Muscle layer of colon (tissue), 2 donors: ENCODE results near the gene SLC7A8.

ENCODE experiments used
- H3K27ac ChIP-seq: one replicate; pipeline ENCODE4 v1.7.0; 2013; ENCODE audit warnings: low read depth, mild to moderate bottlenecking, low read length, moderate library complexity
- H3K27me3 ChIP-seq, 2 donors: one replicate each; pipeline ENCODE4 v1.7.0; 2013; ENCODE audit warnings: low read length in 2 of 2, mild to moderate bottlenecking in 2 of 2; ENCODE audit not compliant: insufficient read depth in 2 of 2, control insufficient read depth in 1 of 2
- H3K36me3 ChIP-seq: one replicate; pipeline ENCODE4 v1.7.0; 2013; ENCODE audit warnings: mild to moderate bottlenecking, low read length; ENCODE audit not compliant: insufficient read depth
- H3K4me1 ChIP-seq: one replicate; pipeline ENCODE4 v1.7.0; 2013; ENCODE audit warnings: mild to moderate bottlenecking, low read length; ENCODE audit not compliant: insufficient read depth
- H3K4me3 ChIP-seq, 2 donors: one replicate each; pipeline ENCODE4 v1.7.0; 2013; ENCODE audit warnings: low read length in 2 of 2, low read depth in 1 of 2, mild to moderate bottlenecking in 1 of 2, moderate library complexity in 1 of 2
- H3K9ac ChIP-seq: one replicate; pipeline ENCODE4 v1.7.0; 2013; ENCODE audit warnings: low read length
- H3K9me3 ChIP-seq: one replicate; pipeline ENCODE4 v1.7.0; 2013; ENCODE audit warnings: mild to moderate bottlenecking, low read length
- donor health status: abdominal sarcoma.
- donor health status: Adenocarcinoma of cecum.

SLC7A8 gene

DNA sequence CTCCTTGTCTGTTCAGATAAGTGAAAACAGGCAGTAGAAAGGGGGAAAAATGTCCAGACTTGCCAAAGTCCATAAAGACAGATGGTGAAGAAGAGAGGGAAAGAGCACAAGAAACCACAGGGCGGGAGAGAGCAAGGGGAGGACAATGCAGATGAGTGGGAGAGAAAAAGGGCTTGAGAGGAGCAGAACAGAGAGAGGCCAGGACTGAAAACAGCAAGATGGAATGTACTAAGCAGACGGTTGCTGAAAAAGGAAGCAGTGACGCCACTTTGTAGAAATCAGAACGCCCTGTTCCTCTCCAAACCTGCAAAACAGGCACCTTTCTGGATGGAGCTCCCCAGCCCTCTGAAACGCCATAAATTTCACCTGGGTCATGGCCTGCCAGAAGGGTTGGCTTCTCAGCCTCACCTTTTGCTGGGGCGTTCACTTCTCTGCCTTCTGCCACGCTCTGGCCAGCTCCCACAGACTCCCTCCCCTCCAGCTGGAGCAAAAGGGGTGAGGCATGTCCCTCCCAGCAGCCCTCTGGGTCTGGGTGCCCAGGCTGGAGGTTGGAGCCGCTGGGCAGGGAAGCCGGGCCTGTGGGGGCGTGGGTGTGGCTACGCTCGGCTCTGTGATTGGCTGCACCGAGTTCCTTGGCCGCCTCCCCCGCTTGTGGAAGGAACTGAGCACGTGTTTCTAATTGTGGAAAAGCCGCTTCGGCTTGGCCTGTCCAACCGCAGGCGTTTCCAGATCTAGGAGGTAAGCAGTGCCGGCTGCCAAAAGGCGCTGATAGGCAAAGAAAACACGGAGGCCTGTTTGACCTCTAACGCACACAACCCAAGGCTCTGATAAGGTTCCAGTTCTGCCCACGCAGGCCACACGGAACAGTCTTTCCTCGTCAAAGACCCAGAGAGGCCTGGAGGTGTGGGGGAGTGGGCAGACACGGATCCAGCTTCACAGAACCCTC is 29.3 kb downstream of the SLC7A8 start:
- Histone ChIP-seq H3K4me3 (peak overlapping the region in 1 of 2 donors; percentile 24), H3K9ac (no peak overlapping the region), H3K36me3 (no peaks in the 10 kb centered on the region), H3K9me3 (no peaks in the 10 kb centered on the region), H3K27ac (peak overlapping the region; percentile 39), H3K4me1 (peaks cover 20% of the 10 kb centered on the region), H3K27me3 (no peaks in the 10 kb centered on the region)

DNA sequence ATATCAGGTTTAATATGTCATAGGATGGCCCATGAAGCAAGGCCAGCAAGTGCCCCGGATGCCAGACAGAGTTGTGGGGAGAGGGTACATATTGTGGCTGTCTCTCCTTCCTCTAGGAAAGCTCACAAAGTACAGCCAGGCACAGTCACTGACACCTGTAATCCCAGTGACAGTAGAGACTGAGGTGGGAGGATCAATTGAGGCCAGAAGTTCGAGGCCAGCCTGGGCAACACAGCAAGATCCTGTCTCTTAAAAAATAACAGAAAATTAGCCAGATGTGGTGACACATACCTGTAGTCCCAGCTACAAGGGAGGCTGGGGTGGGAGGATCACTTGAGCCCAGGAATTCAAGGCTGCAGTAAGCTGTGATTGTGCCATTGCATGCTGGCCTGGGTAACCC is 32.1 kb downstream of the SLC7A8 start:
- peaks cover 20% of the 10 kb centered on the region for H3K4me1 ChIP-seq
- no peak overlapping the region for H3K27ac ChIP-seq
- no peak overlapping the region for H3K9ac ChIP-seq
- no peaks in the 10 kb centered on the region for H3K36me3 ChIP-seq
- H3K27me3 ChIP-seq: no peaks in the 10 kb centered on the region
- H3K9me3 ChIP-seq: no peaks in the 10 kb centered on the region
- H3K4me3 ChIP-seq: no peak overlapping the region

DNA sequence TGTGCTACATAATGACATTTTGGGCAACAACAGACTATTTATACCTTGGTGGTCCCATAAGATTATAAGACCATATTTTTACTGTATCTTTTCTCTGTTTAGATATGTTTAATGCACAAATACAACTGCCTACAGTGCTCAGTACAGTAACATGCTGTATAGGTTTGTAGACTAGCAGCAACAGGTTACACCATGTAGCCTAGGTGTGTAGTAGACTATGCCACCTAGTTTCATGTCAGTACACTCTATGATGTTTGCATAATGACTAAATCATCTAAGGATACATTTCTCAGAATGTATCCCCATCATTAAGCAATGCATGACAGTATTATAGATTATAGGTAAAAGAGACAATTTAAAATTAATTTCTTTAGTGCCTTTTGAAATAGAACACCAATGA is 33.7 kb downstream of the SLC7A8 start:
- Histone ChIP-seq H3K4me1 (peaks cover 9% of the 10 kb centered on the region), H3K4me3 (no peak overlapping the region), H3K9ac (no peak overlapping the region), H3K27ac (no peak overlapping the region), H3K9me3 (no peaks in the 10 kb centered on the region), H3K36me3 (no peaks in the 10 kb centered on the region), H3K27me3 (no peaks in the 10 kb centered on the region)

DNA sequence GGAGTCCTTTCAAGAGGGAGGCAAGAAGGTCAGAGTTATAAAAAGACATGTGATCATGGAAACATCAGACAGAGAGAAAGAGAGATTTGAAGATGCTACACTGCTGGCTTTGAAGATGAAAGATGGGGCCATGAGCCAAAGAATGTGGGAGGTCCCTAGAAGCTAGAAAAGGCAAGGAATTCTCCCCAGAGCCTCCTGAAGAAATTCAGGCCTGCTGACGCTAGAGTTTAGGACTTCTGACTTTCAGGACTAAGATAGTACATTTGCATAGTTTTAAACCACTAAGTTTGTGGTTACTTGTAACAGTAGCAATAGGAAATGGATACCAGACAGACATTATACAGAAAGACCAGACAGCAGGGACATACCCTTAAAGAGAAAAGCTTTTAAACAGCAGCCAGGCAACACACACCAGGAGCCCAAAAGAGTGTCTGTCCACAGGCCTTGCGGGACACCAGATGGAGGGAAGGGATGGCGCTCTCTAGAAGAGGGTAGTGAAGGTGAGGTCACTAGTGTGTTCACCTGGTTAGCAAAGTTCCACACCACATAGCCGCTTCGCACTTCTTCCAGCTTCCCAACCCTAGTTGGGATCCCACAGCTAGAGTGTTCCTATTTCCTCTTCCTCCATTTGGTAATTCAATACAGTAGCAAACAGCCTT is 34.7 kb downstream of the SLC7A8 start:
- Histone ChIP-seq H3K36me3 (no peaks in the 10 kb centered on the region), H3K9me3 (no peaks in the 10 kb centered on the region), H3K9ac (no peak overlapping the region), H3K4me3 (no peak overlapping the region), H3K27me3 (no peaks in the 10 kb centered on the region), H3K4me1 (peaks cover 5% of the 10 kb centered on the region), H3K27ac (peak overlapping the region; percentile 0)

DNA sequence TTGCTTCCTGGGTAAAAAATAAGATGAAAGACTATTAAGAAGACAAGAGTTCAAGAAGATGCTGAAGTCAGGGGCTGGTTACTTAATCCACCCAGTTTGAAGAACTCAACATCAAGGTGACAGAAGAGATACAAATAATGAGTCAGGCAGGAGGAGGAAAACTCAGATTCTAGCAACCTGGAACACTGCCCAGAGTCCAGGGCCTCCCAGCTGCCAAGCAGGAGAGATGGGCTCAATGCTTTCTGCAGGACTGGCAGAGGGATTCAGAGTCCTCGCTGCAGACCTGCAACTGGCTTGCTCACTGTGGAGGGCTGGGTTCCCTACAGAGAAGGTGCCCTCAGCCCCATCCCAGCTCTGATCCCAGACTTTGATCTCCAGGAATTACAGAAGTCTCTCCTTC is 35.8 kb downstream of the SLC7A8 start:
- Histone ChIP-seq H3K36me3 (no peaks in the 10 kb centered on the region), H3K9ac (no peak overlapping the region), H3K4me1 (peaks cover 3% of the 10 kb centered on the region), H3K4me3 (no peak overlapping the region), H3K27ac (no peak overlapping the region), H3K9me3 (no peaks in the 10 kb centered on the region), H3K27me3 (no peaks in the 10 kb centered on the region)

DNA sequence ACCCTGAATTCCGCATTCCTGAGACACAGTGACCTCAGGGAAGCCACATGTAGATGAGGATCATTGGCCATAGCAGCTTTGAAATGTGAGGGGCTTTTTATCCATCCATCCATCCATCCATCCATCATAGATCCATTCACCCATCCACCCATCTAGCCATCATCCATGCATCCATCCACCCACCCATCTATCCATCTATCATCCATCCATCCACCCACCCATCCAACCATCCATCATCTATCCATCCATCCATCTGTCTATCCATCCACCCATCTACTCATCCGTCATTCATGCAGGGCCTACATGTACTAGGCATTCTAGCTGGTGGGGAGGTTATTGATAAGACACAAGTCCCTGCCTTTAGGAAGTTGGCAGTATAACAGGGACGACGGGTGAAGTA is 36.5 kb downstream of the SLC7A8 start:
- Histone ChIP-seq H3K27ac (no peak overlapping the region), H3K27me3 (no peaks in the 10 kb centered on the region), H3K4me1 (peaks cover 10% of the 10 kb centered on the region), H3K4me3 (no peak overlapping the region), H3K9me3 (no peaks in the 10 kb centered on the region), H3K36me3 (no peaks in the 10 kb centered on the region), H3K9ac (no peak overlapping the region)

DNA sequence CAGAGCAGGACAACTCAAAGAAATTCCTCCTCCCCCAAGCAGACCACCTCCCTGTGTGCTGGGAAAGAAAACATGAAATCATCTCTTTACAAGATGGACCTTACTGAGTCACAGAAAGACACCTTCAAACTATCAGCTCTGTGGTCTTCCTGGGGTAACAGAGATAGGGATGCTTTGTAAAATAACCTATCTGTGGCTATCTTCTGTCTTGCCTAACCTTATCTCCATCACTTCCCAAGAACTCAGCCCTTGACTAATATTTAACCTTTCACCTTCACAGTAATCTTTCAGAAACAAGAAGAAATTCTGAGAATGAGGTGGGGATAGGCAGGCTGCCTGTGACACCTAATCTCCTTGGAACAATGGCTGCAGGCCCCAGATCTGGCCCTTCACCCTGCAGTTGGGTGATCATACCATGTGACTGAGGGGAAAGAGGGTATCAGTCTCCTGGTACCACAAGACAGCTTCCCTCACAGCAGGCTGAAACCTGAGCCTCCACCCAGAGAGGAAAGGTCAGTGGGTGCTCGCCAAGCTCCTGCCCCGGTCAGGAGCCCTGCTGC is 37.0 kb downstream of the SLC7A8 start:
- Histone ChIP-seq H3K9me3 (no peaks in the 10 kb centered on the region), H3K27me3 (no peaks in the 10 kb centered on the region), H3K9ac (no peak overlapping the region), H3K27ac (no peak overlapping the region), H3K4me3 (no peak overlapping the region), H3K36me3 (no peaks in the 10 kb centered on the region), H3K4me1 (peaks cover 14% of the 10 kb centered on the region)

DNA sequence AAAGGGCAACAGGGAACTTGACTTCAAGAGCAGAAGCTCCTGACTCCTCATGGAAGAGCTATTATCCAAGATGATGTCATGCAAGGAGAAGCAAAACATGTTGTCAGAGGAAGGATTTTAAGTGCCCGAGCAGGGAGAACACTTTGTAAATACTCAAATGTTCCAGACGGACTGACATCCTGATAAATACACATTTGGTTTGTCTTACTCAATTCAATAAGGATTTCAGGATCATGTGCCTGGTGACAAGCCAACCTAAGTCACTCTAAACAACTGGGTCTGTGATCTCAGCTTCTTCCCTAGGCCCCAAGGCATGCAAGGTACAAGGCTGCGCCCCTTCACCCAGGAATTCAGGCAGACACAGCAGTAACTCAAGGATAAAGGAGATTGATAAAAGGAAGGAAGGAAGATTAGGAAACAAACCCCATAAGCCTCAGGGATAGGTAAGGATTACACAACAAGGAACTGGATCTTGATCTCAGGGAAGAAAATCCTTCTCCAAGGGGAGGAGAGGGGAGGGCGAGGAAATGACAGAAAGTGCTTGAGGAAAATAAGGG is 37.6 kb downstream of the SLC7A8 start:
- Histone ChIP-seq H3K27me3 (no peaks in the 10 kb centered on the region), H3K4me1 (peaks cover 19% of the 10 kb centered on the region), H3K4me3 (no peak overlapping the region), H3K9me3 (no peaks in the 10 kb centered on the region), H3K36me3 (no peaks in the 10 kb centered on the region), H3K9ac (no peak overlapping the region), H3K27ac (no peak overlapping the region)

DNA sequence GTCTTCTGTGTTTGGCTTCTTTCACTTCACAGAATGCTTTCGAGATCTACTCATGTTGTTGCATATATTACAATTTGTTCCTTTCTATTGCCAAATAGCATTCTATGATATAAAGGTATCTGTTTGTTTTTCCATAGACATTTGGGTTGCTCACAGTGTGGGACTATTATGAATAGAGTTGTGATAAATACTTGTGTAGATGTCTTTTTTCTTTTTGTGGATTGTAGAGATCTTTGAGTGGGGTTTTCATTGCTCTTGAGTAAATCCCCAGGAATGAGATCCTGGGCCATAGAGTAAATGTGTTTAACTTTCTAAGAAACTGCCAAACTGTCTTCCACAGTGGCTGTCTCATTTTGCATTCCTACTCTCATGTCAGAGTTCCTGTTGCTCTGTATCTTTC is 39.5 kb downstream of the SLC7A8 start:
- Histone ChIP-seq H3K4me3 (no peak overlapping the region), H3K36me3 (no peaks in the 10 kb centered on the region), H3K27ac (no peak overlapping the region), H3K4me1 (peaks cover 25% of the 10 kb centered on the region), H3K27me3 (no peaks in the 10 kb centered on the region), H3K9me3 (no peaks in the 10 kb centered on the region), H3K9ac (no peak overlapping the region)

DNA sequence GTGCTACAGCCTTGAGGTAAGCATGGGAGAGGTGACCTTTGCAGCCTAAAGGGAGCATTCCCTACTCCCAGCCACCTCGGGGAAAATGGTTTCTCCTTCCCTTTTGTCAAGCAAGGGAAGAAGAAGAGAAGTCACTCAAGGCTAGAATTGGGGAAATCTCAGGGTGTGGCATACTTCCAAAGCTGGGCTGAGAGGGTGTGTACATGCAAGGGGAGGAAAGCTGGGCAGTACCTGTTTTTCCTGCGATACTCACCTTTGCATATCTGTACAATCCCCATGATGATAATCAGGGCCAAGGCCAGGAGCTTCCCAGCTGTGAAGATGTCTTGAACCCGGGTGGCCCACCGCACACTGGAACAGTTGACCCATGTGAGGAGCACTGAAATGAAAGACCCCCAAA is 40.6 kb downstream of the SLC7A8 start:
- H3K4me1 ChIP-seq: peaks cover 30% of the 10 kb centered on the region
- H3K4me3 ChIP-seq: no peak overlapping the region
- H3K36me3 ChIP-seq: no peaks in the 10 kb centered on the region
- no peak overlapping the region for H3K9ac ChIP-seq
- peak overlapping the region; percentile 32 for H3K27ac ChIP-seq
- H3K9me3 ChIP-seq: no peaks in the 10 kb centered on the region
- no peaks in the 10 kb centered on the region for H3K27me3 ChIP-seq

DNA sequence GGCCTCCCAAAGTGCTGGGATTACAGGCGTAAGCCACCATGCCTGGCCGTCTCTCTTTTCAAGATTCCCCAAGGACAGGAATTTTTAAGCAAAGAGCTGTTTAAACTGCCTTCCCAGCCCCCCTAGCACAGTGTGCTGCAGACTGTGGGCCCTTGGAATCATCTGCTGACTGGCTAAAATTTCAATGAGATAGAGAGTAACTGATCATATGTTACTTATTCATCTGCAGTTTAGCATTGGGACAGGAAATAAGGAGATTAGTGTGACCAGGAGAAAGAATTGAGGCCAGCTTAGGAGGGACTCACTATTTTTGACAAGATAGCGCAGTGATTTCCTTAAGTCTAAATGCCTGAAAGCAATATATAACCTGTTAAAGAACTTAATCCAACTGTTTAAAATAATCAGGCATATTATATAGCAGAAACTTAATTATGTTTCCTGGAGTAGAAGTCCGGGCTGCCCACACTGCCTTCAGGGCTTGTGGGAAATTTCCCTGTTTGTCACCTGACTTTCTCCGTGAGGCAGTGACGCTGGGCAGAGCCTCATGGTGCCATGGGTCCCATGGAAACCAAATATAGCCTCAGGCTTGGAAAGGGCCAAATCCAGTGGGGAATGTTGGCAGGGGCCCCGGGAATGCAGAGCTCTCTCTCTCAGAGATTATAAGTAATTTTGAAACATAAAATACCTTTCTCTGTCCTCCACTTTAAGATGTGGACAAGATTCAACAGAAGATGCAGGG is 41.6 kb downstream of the SLC7A8 start:
- Histone ChIP-seq H3K36me3 (no peaks in the 10 kb centered on the region), H3K4me1 (peaks cover 38% of the 10 kb centered on the region), H3K9ac (no peak overlapping the region), H3K4me3 (no peak overlapping the region), H3K27ac (peak overlapping the region; percentile 32), H3K27me3 (no peaks in the 10 kb centered on the region), H3K9me3 (no peaks in the 10 kb centered on the region)
